NCI-H1436 (cell line): ENCODE measurements around the gene ATPAF1.

Experiments
- DNase-seq: peaks from one replicate; lab custom pipeline; 2025; lab: John Stamatoyannopoulos, UW

ATPAF1 gene

DNA sequence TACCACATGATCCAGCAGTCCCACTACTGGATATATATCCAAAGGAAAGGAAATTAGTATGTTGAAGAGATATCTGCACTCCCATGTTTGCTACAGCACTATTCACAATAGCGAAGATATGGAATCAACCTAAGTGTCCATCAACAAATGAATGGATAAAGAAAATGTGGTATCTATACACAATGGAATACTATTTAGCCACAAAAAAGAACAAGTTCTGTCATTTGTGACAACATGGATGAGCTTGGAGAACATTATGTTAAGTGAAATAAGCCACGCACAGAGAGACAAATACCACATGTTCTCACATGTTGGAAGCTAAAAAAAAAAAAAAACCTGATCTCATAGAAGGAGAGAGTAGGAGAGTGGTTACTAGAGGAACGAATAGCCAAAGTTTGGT is 17.7 kb downstream of the ATPAF1 start:
- no peak for DNase-seq

DNA sequence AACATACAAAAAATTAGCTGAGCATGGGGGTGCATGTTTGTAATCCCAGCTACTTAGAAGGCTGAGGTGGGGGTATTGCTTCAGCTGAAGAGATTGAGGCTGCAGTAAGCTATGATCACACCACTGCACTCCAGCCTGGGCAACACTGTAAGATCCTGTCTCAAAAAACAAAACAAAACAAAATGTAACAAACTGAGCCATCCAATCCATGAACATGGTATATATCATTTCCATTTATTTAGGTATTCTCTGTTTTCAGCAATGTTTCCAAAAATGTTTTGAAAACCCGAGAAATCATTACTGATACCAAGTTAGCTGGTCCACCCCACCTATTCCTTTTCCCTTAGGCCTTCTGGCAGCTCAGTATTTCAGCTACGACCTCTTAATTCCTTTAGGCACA is 18.4 kb downstream of the ATPAF1 start:
- no peak for DNase-seq

- DNase-seq: no peak
Measured at GRCh38 chr1:46647611-46648010, 20.6 kb downstream of the ATPAF1 start.

- no peak for DNase-seq
Measured at GRCh38 chr1:46646844-46647243, 21.3 kb downstream of the ATPAF1 start.

- no peak for DNase-seq
Measured at GRCh38 chr1:46646331-46646730, 21.8 kb downstream of the ATPAF1 start.

GRCh38 chr1:46645815-46646214 is 22.3 kb downstream of the ATPAF1 start:
- DNase-seq: no peak

DNA sequence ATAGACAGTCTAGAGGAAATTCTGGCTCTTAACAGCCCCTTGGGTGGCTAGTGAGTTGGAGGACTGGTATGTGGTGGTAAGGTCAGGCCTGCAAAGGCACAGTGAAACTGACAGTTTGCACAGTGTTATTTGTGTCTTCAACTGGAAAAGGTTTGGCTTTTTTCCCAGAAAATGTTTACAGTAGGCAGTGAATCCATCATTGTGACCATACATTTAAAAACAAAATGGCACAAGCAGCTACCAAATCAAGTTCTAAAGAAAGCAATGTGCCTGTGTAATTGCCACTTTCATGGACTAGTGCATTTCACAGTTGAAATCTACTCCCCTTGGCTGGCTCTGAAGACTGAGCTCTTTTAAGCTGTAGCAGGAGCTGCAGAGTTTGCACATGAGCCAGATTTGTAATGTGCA is 24.8 kb downstream of the ATPAF1 start:
- DNase-seq: peak; percentile 31

DNA sequence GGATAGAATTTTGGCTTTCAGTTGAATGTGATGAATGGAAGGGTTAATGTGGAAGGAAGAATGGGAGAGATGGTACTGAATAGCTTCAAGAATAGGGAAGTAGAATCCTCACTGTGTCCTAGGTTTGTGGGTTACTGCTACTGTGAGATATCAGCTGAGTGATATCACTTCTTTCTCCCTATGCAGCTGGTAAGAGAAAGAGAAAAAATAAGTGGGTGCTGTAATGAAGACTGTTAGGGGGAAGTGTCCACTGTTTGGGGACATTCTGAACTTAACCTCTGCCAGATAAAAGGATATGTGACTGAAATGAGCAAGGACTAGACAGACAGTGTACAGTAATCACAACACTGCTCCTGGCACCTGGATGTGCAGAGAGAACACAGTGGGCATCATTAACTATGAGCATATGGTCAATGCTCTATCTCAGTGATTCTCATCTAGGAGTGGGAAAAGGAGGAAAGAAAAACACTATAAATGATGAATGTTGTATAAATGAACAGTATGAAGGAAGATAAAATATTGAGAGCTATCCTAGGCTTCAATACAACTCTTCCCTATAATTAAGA is 26.0 kb downstream of the ATPAF1 start:
- DNase-seq: no peak

- no peak for DNase-seq
Measured at GRCh38 chr1:46639547-46639946, 28.6 kb downstream of the ATPAF1 start.

GRCh38 chr1:46638921-46639320 is 29.2 kb downstream of the ATPAF1 start:
- no peak for DNase-seq

DNA sequence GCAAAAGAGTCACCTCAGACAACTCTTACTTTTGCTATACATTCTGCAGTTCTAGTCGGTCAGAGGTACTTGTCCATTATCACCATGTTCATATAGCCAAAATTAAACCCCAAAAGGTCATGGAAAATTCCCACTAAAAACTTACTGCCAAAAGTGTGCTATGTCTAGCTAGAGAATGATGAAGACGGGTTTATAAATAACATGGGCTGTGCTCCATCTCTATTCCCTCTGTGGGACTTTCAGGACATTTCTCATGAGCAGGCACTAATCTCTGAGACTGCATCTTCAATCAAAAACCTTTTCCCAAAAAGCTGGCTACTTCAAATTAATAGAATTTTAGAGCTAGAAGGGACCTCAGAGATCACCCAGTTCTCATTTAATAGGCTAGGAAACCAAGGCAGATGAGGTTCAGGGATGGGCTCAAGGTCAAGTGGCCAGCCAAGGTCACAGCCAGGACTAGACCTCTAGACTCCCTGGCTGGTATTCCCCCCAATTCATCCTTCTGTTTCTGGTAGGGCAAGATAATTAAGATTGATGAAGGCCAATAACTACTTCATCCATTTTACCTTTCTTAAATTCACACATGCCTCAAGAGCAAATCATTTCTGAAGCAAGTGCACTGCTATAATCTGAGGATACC is 30.6 kb downstream of the ATPAF1 start:
- DNase-seq: no peak

GRCh38 chr1:46635205-46635604 is 33.0 kb downstream of the ATPAF1 start:
- DNase-seq: no peak

DNA sequence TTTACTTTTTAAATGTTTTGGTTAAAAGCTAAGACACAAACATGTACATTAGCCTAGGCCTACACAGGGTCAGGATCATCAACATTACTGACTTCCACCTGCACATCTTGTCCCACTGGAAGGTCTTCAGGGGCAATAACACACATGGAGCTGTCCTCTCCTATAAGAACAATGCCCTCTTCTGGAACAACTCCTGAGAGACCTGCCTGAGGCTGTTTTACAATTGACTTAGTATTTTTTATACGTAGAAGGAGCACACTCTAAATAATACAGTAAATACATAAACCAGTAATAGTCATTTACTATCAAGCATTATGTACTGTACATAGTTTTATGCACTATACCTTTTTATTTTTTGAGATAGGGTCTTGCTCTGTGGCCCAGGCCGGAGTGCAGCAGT is 37.4 kb downstream of the ATPAF1 start:
- DNase-seq: no peak

DNA sequence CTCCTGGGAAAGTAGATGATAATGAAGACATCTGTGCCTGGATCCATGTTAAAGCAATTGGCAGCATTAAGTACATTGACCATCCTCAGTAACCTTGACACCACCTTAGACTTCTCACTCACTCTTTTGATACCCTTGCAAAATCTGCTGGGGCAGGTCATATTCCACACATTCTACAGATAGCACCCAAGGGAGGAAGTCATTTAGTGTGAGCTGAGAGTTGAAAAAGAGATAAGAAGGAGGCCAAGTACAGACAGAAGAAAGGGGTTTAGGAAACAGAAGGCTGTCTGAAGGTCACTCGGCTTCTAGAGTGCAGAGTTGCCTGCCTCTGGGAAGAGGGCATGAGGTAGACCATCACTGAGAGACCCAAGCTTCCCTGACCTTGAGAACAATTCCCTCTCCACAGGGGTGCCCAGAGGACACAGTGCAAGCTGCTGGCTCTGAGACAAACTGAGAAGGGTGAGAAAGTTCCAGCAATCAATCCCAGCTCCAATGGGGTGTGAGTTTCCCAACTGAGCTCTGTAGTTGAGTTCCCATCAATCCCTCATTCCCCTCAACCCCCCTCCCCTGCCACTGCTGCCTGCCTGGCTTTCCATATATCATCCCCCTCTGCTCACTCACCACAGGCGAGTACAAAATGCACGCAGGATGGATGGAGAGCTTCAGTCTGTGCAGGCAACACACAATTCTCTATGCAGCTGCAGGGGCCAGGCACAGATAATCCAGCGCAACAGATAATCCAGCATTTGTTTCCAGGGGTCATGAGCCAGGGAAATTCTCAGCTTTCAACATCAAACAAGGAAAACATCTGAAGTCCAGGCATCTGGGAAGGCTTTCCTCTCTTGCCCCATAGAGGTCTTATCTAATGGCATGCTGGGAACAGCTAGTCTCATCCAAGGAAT is 44.2 kb downstream of the ATPAF1 start:
- no peak for DNase-seq

- DNase-seq: no peak
Measured at GRCh38 chr1:46622344-46622743, 45.8 kb downstream of the ATPAF1 start.

DNA sequence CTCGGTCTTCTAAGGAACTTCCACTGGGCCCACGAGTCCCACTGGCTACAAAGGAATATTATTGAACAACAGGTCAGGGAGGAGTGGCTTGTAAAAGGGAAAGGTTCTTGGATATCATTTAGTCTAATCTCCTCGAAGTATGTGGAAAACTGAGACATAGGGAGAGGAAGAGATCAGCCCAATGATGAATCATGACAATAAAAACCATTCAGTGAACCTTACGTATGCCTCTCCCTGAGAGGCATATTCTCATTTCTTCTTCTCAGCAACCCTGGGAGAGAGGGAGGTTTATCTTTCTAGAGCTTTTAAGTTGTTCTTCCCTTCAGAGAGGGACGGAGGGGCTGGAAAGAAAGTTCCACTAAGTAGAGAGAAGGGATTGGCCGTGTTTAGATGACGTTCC is 46.2 kb downstream of the ATPAF1 start:
- DNase-seq: no peak

- no peak for DNase-seq
Measured at GRCh38 chr1:46619656-46620258, 48.4 kb downstream of the ATPAF1 start.

- no peak for DNase-seq
Measured at GRCh38 chr1:46618754-46619415, 49.3 kb downstream of the ATPAF1 start.

DNA sequence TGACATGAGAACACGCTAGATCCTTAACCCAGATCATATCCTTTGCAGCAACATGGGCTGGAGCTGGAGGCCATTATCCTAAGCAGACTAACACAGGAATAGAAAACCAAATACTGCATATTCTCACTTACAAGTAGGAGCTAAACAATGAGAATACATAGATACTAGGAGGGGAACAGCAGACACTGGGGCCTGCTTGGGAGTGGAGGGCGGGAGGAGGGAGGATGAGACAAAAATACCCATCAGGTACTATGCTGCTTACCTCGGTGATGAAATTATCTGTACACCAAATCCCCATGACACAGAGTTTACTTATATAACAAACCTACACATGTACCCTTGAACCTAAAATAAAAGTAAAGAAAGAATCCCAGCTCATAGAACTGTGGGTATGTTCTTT is 50.3 kb downstream of the ATPAF1 start:
- DNase-seq: no peak

DNA sequence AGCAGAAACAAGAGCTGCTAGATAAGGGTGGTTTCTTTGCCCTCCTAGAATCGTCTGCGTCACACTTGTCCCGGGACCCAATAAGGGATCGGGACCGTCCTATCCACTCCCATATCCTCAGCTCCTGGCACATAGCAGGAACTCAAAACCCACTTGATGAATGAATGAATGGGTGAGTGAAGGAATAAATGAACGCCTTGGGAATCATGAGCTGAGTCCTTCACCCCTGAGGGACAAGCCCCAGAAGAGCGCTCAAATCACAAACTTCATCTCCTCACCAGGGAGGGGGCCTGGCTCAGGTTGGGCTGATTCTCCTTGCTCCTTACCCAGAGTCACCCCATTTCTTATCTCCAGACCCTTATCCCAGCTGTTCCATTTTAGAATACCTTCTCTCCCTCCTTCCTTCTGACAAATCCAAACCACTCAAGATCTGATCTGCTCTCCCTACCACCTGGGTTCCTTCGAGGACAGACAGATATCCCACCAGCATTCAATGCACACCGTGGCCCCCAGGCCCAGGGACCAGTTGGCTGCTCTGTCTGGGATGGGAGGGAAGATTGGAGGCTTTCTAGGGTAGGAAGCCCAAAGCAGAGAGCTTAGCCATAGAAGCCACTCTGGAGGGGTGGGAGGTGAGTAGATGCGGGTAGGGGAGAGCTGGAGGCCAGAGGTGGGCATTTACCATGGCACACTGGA is 50.9 kb downstream of the ATPAF1 start:
- no peak for DNase-seq

GRCh38 chr1:46616277-46617107 is 51.7 kb downstream of the ATPAF1 start, which contains the start of gene MOB3C:
MOB3C (minus strand) TSS chr1:46616811; CDS start chr1:46613321, 3,490 bp downstream.
- DNase-seq: no peak
